Mucosa of rectum (tissue), 2 donors: ENCODE data around the gene MAN1C1.

Source experiments
- H3K27ac ChIP-seq, 2 donors: one replicate each; pipeline ENCODE4 v1.7.0; 2013; ENCODE audit warnings: inconsistent platforms in 2 of 2, low read depth in 2 of 2, low read length in 2 of 2
- H3K27me3 ChIP-seq, 2 donors: one replicate each; pipeline ENCODE4 v1.7.0; 2013; ENCODE audit warnings: low read length in 2 of 2; ENCODE audit not compliant: control insufficient read depth in 2 of 2, insufficient read depth in 2 of 2
- H3K36me3 ChIP-seq, 2 donors: one replicate each; pipeline ENCODE4 v1.7.0; 2013; ENCODE audit warnings: low read length in 2 of 2; ENCODE audit not compliant: control insufficient read depth in 2 of 2, insufficient read depth in 2 of 2
- H3K4me1 ChIP-seq, 2 donors: one replicate each; pipeline ENCODE4 v1.7.0; 2013; ENCODE audit warnings: low read length in 2 of 2, mild to moderate bottlenecking in 1 of 2; ENCODE audit not compliant: control insufficient read depth in 2 of 2, insufficient read depth in 2 of 2
- H3K4me3 ChIP-seq, 2 donors: one replicate each; pipeline ENCODE4 v1.7.0; 2013; ENCODE audit warnings: low read length in 2 of 2
- H3K9ac ChIP-seq, 2 donors: one replicate each; pipeline ENCODE4 v1.7.0; 2013; ENCODE audit warnings: low read length in 2 of 2, low read depth in 1 of 2, mild to moderate bottlenecking in 1 of 2
- H3K9me3 ChIP-seq, 2 donors: one replicate each; pipeline ENCODE4 v1.7.0; 2013; ENCODE audit warnings: low read length in 2 of 2; ENCODE audit not compliant: control insufficient read depth in 2 of 2
- donor health status: healthy.
- donor health status: Normal muscosa, but diverticular disease.

The MAN1C1 gene

DNA sequence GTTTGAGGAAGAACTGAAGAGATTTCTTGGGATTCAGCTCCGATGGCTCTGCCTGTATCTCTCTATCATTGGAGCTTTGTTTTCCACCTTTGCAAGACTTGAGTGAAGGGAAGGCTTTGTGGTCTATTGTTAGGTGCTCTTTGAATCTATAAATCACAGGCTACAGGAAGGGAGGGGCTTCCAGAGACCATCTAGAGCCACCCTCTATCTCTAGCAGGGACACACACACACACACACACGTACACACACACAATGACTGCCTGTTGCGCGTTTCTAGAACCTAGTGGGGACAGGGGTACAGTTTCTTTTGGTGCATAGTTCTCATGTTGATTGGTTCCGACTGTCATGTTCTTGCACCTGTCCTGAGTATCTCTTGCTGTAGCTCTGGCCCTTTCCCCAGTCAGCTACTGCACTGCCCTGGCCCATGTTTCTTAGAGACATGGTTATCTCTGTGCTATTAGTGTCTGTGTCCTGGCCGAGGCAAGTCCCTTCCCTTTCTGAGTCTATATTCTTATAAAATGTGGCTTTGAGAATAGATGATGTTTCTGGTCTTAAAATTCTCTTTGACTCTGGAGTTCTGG, 60.7 kb downstream of the MAN1C1 start:
- H3K36me3 ChIP-seq = no peaks in the 10 kb centered on the region
- no peak overlapping the region for H3K4me3 ChIP-seq
- no peak overlapping the region for H3K27ac ChIP-seq
- H3K9ac ChIP-seq = no peak overlapping the region
- H3K4me1 ChIP-seq = no peaks in the 10 kb centered on the region
- no peaks in the 10 kb centered on the region for H3K9me3 ChIP-seq
- H3K27me3 ChIP-seq = no peaks in the 10 kb centered on the region

DNA sequence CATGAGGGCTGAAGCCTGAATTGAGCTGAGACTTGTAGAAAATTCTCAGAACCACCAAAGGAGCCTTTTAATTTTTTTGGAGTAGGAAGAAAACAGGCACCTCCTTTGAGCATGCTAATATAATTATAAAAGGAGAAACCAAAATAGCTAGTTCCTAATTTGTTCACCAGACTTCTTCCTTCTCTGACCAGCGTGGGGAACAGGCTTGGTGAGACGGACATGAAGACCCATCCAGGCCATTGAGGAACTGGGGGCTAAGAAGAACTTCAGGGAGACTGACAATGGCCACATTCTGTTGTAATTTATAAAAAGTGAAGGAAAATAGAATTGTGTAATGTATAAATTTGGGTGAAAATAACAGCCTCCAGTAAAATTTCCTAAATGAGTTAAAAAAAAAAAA, 62.6 kb downstream of the MAN1C1 start:
- Histone ChIP-seq H3K9ac (no peak overlapping the region), H3K9me3 (no peaks in the 10 kb centered on the region), H3K4me3 (no peak overlapping the region), H3K27ac (no peak overlapping the region), H3K4me1 (no peaks in the 10 kb centered on the region), H3K27me3 (no peaks in the 10 kb centered on the region), H3K36me3 (no peaks in the 10 kb centered on the region)

DNA sequence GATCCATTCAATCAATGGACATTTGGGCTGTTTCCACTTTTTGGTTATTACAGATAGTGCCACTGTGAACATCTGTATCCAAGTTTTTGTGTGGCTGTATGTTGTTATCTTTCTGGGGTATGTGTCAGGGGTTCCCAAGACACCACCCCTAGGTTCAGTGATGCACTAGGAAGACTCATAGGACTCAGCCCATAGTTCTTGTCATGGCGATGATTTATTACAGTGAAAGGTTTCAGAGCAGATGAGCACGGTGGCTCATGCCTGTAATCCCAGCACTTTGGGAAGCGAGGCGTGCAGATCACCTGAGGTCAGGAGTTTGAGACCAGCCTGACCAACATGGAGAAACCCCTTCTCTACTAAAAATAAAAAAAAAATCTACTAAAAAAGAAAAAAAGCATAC, 64.1 kb downstream of the MAN1C1 start:
- Histone ChIP-seq H3K27ac (no peak overlapping the region), H3K9ac (no peak overlapping the region), H3K4me1 (no peaks in the 10 kb centered on the region), H3K36me3 (no peaks in the 10 kb centered on the region), H3K9me3 (no peaks in the 10 kb centered on the region), H3K27me3 (no peaks in the 10 kb centered on the region), H3K4me3 (no peak overlapping the region)

DNA sequence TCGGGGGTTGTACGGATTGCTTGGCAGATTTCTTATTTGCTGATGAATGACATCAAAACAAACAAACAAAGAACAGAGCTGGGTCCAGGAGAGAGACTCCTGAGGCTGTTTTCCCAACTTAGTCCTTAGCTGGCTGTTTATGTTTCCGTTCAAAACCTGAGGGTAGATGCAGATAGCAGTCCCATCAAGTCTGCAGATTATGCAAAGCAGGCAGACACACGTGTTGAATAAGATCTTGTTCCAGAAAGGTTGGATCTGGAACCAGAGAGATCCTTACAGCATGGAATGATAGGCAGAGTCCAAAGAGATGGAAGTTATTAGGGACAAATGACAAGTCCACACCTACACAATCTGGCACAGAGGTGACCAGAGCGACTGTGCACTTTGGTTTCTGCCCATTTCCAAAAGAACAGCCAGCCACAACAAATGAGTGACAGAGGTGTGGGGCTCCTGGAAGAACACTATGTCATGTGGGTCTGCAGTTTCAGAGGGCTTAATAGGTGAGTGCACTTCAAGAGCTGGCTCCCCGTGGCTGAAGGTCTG, 65.5 kb downstream of the MAN1C1 start:
- Histone ChIP-seq H3K36me3 (no peaks in the 10 kb centered on the region), H3K9me3 (no peaks in the 10 kb centered on the region), H3K27ac (no peak overlapping the region), H3K4me1 (no peaks in the 10 kb centered on the region), H3K9ac (no peak overlapping the region), H3K27me3 (no peaks in the 10 kb centered on the region), H3K4me3 (no peak overlapping the region)

DNA sequence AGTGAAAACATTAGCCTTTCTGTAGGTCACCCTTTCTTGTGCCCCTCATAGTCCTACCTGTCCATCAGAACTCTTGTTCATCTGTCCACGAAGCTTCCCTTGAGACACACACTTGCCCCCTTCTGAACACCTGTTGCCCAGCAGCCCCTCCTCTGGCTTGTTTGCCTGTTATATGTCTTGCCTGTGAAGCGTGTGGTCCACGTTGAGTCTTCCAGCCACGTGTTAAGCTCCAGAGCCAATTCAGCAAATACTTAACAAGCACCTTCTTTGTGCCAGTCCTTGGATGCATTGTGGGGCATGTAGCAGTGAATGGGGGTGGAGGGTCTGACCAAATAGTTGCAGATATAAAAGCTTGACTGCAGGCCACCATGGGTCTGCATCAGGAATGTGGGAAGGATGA, 66.6 kb downstream of the MAN1C1 start:
- Histone ChIP-seq H3K4me1 (no peaks in the 10 kb centered on the region), H3K4me3 (no peak overlapping the region), H3K9me3 (no peaks in the 10 kb centered on the region), H3K36me3 (no peaks in the 10 kb centered on the region), H3K27me3 (no peaks in the 10 kb centered on the region), H3K27ac (no peak overlapping the region), H3K9ac (no peak overlapping the region)

DNA sequence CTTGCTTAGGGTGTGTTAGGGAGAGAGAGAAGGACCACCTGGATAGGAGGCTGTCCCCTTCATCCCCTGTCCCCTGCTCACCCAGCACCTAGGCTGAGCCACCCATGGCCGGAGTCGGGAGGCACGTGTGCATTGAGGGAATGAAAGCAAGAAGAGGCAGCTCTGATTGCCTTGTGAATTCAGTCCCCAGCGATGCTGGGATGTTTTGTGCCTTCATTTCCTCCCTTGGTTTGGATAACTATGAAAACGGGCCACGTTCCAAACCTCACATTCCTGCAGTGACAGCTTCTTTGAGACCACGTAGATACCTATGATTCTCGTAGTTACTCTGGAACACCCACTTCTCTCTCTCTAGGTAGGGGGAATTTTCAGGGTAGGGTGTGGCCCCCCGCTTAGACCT, 67.1 kb downstream of the MAN1C1 start:
- H3K36me3 ChIP-seq = no peaks in the 10 kb centered on the region
- H3K27me3 ChIP-seq = no peaks in the 10 kb centered on the region
- H3K4me1 ChIP-seq = peaks cover 1 to 5% of the 10 kb centered on the region in 2 donors
- H3K9me3 ChIP-seq = no peaks in the 10 kb centered on the region
- H3K27ac ChIP-seq = no peak overlapping the region
- no peak overlapping the region for H3K4me3 ChIP-seq
- H3K9ac ChIP-seq = no peak overlapping the region

DNA sequence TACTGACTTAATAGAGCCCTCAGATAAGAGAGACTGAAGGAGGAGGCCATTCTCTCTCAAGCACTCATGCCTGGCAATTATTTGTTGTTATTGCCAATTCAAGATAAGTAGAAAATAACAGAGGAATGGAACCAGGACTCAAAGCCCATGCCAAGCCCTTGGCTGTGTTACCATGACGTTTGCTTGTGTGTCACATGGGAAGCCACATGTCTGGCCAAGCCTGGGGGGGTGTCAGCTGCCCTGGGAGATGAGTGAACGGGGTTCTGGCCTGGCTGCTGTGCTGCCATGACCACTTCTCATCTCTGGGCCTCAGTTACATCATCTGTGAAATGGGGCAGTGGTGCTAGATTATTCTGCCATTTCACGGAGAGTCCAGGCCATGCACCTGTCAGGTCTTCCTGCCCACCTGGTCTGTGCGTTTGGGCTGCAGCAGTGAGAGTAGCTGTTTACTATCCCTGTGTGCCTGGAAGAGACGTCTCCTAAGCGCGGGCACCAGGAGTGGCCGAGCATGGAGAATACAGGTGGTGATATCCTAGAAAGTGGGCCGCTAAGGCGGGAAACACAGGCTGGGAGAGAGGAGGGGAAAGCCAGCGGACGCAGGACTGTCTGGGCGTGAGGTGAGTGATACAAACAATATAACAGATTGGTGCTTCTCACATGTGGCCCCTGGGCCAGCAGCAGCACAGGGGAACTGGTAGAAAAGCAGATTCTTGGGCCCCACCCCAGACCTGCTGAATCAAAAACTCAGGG, 67.8 kb downstream of the MAN1C1 start:
- no peak overlapping the region for H3K27ac ChIP-seq
- no peaks in the 10 kb centered on the region for H3K9me3 ChIP-seq
- no peak overlapping the region for H3K4me3 ChIP-seq
- H3K36me3 ChIP-seq = no peaks in the 10 kb centered on the region
- no peaks in the 10 kb centered on the region for H3K27me3 ChIP-seq
- peaks cover 2 to 8% of the 10 kb centered on the region in 2 donors for H3K4me1 ChIP-seq
- no peak overlapping the region for H3K9ac ChIP-seq

DNA sequence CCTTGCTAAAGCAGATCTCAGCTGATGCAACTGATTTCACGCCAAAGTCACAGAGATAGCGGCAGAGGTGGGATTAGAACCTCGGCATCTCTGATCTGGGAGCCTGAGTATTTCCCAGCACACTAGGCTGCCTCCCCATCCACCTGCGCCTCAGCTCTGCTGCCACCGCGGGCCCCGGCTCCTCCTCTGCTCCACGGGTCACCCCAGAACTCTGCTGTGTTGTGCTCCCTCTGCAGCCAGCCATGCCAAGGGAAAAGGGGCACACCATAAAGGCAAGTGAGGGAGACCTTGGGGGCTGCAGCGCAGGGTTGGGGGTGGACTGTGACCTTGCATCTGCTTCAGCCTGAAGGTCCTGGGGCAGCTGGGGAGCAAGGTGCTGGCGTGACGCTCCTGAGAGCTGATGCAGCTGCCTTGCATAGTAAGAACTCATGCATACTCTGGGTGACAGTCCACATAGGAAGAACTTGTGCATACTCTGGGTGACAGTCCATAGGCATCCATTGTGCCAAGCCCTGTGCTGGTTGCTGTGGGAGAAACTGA, 68.7 kb downstream of the MAN1C1 start:
- Histone ChIP-seq H3K4me1 (peaks cover 2 to 8% of the 10 kb centered on the region in 2 donors), H3K27ac (no peak overlapping the region), H3K4me3 (no peak overlapping the region)

DNA sequence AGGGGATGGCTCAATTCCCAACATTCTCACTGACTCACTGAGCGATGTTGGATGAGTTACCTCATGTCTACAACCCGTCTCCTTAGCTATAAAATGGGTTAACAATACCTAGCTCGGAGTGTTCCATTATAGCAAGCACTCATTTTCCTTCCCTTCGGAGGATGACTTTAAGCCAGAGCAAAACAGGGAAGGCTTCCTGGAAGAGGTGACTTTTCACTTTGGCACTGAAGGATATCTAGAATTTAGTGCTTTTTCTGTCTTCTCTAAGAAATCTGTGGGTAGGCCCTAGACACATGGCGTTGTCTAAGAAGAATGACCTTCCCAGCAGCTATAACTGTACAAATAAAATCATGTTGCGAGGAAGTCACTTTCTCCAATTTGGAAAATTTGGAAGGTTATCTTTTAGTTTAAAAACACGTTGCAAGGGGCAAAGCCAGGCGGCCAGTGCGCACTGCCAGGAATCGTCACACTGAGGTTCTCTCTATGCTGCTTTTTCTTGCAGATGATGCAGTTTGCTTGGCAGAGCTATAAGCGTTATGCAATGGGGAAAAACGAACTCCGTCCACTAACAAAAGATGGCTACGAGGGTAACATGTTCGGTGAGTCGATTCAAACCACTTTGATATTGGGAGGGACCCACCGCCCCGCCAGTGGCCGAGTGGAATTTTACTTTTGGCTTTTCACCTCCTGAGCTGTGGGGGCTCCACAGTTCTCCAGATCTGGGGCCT, 69.5 kb downstream of the MAN1C1 start:
- H3K27ac ChIP-seq = no peak overlapping the region
- no peaks in the 10 kb centered on the region for H3K27me3 ChIP-seq
- H3K36me3 ChIP-seq = no peaks in the 10 kb centered on the region
- peaks cover 2 to 8% of the 10 kb centered on the region in 2 donors for H3K4me1 ChIP-seq
- H3K9me3 ChIP-seq = no peaks in the 10 kb centered on the region
- no peak overlapping the region for H3K4me3 ChIP-seq
- no peak overlapping the region for H3K9ac ChIP-seq

More for the DNA sequence above, 68.7 kb downstream of the MAN1C1 start:
- no peaks in the 10 kb centered on the region for H3K27me3 ChIP-seq
- H3K36me3 ChIP-seq = no peaks in the 10 kb centered on the region
- H3K9ac ChIP-seq = no peak overlapping the region
- H3K9me3 ChIP-seq = no peaks in the 10 kb centered on the region
